Stimulated activated CD4-positive, alpha-beta T cell treated with anti-CD3 and anti-CD28 coated beads, Interleukin-1b, Interleukin-23, amount 100 ng/mL, for 1 hour (primary cell): ENCODE results near the gene SERTM1.

Source experiments
- DNase-seq, 2 donors: peaks; one replicate each; pipeline ENCODE4 v3.0.0-alpha.2; 2020; ENCODE audit warnings: low read depth in 2 of 2

The SERTM1 gene

DNA sequence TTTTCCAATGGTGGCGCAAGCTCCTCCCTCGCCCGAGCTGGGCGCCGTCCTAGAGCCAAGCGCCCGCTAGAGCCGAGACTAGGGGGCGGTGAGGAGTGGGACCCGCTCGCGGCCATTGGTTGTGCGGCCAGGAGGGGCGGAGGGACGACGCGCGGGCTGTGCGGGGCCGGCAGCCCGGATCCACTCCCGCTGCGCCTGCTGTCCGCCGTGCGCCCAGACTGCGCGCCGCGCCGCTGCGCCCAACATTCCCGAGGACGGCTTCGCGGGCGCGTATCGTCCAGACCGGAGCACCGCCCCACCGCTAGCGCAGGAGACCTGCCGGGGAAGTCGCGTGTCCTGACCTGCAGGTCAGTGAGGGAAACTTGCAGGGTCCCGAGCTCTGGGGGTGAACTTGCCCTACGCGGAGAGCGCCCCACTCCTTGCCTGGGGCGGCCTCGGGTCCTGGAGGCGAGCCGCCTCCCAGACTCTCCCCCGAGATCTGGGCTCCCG lies at the start of gene SERTM1:
Gene SERTM1 (plus strand): TSS at position 183 of the 489 bp plus-strand sequence. CDS start 21,059 bp downstream, outside the sequence.
- DNase-seq: no peak

DNA sequence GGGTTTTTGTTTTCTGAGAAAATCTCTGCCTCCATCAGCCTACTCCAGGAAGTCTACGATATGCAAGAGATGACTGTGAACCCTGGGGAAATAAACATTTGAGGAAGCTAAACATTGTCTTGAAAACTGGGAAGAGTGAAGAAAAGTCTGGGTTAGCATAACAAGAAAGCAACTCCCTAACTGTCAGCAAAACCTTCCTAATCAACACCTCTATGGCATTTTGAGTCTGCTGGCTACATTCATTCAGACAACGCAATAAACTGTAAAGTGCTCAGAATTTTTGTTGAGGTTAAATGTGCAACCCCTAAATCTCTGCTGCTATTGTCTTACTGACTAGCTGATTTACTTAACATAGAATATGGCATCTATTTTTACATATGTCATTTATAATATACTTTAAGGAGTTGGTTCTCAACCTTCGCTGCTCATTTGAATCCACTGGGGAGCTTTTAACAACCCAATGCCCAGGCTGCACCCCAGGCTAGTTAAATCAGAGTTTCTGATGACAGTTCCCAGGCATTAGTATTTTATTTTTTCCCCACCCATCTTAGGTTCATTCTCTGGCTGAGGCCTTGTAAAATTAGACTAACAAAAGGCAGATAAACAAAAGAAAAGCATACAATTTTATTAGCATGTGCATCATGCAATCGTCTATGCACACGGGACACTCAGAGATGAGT lies 45.3 kb upstream of the SERTM1 start:
- no peak for DNase-seq

GRCh38 chr13:36629057-36629385 lies 44.8 kb upstream of the SERTM1 start:
- no peak for DNase-seq

GRCh38 chr13:36630181-36630803 lies 43.5 kb upstream of the SERTM1 start:
- DNase-seq: no peak

DNA sequence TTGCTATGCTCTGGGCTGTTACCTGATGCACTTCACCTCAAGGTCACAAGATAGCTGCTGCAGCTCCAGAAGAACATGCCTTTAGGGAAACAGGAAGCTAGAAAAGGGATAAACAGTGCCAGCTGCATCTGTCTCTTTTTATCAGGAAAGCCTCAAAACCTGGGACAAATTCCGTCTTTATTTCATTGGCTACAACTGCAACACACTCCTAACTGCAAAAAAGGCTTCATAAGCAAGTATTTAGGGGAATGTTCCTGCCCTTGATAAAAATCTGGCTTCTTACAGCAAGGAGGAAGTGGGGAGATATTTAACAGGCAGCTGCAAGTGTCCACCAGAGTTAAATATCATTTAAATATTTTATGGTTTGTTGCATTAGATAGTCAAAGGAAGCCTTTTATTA lies 34.2 kb upstream of the SERTM1 start:
- DNase-seq: no peak

DNA sequence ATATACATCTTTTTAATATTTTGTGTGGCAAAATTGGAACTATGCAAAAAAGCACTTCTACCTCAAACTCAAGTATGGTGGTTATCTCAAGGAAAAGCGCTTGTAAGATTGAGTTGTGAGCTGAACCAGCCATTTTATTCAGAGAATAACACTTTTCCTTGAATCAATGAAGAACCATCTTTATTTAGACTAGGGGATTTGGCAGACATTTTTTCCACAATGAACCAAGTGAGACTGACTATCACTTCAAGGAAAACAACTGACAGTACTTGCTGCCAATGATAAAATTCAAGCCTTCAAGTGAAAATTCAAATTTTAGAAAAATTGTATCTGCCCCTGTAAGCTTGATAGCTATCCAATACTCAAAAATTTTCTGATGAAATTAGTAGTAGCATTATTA lies 23.2 kb upstream of the SERTM1 start:
- no peak for DNase-seq

DNA sequence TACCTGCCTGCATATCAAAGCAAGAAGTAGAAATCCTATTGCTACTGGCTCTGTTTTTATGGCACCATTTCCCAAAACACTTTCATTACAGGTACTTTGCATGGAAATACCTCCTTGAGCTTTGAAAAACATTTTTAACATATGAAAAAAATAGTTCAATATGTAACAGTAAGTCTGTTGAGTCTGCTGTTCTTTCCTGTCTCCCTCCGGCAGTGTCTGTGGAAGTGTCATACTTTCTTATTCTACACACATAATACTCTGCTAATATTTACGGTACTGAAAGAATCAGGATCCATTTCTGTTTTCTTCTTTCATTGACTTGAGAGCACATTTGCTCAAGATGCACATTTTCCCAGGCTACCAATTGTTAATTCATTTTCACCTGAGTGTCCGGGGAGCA lies 8.2 kb upstream of the SERTM1 start:
- DNase-seq: no peak

- no peak for DNase-seq
Observed at GRCh38 chr13:36666477-36667229, 7.2 kb upstream of the SERTM1 start.

DNA sequence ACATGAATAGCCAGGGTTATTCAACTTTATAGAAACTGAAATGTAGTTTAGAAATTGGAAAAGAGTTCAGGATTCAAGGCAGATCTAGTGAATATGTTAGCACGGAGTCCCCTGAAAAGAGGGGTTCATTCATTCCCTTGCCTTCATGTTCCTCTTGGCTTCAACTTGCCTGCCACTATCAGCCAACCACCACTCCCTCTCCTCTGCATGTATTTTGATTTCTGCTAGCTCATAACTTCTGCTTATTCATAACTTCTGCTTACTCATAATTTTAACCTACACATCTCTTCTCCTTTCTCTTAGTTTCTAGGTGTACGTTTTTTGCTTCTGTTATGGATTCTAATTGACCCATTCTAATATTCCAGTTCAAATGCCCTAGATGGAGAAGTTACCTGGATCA lies 5.5 kb upstream of the SERTM1 start:
- DNase-seq: no peak

DNA sequence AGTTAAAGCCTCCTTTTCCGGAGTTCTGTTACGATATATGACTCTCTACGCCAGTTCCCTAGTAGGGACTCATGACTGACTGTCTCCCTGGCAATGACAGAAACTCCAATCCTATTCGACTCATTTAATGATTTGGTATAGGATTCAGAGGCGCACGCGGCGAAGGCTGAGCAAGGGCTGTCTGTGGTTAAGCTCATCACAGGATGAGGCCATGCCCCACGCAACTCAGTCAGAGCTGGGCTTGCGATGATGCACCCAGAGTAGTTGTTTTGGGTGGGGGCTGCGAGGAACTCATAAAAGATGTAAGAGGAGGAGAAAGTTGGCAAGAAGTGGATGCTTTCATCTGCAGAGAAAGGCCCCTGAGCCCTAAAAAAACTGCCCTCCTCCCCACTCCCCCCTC lies 468 bp upstream of the SERTM1 start:
- no peak for DNase-seq

DNA sequence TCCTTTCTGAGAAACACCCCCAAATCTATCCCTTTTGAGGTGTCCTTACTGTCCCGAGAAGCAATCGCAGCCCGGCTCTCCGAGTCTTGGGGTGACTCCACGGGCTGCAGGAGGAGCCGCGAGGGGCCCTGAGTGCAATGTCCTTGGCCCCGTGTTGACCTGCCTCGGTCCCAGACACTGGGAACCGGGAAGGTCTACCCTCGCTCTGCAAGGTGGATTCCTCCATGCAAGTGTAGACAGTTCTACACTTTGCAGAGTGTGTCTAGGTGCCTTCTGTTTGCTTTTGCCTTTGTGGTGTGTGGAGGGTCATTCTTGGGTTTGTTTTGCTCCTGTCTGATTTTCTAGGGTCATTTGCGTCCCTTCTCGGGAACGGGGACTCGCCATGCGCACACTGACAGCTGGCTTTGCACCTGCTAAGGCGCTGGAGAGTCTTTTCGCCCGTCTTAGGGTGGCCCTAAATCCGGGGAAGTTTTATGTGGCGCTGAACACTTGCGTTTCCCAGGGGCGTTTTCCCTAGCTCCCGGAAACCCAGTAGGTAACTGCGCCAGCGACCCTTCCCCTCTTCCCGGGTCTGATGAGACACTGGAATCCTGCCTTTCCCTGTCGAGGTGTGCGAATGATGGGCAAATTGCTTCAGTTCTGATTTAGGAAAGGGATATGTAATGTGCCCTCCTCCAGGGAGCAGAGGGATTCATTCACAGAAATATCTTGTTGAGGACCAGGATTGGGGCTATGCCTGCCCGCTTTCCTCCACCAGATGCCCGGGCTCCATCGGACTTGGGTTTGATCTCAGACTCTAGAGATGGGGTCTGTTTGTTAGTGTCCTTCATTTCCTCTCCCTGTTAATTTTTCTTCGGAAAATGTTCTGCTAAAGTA lies 755 bp downstream of the SERTM1 start:
- DNase-seq: no peak

DNA sequence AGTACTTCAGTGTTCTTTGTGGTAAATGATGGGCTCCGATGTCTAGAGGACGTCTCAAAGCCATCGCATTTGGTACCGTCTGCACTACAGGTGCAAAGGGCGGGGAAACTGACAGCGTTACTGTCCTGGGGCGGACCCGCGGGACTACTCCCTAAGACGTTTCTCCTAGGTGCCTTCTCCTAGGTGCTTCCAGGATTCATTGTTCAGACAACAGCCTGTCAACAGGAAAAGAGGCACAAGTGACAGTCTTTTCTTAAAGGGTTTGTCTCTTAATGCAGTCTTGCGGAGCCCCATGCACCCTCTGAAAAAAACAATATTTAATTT lies 1.4 kb downstream of the SERTM1 start:
- no peak for DNase-seq

DNA sequence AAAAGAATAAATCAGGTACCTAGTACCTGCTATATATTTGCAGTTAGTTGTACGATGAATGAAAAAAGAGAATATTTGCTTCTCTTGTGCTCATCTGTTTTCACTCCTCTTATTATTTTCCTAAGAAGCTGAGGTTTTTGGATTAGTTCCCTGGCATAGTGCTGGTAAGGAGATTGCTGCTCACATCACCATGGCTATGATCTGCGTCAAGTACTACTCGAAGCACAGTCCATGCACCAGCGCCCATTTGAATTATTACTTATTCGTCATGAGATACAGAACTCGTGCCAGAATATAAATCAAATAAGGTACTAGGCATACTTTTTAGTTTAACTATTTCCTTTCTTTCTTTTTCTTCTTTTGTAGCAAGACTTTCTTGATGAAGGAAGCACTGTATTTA lies 7.1 kb downstream of the SERTM1 start:
- no peak for DNase-seq

DNA sequence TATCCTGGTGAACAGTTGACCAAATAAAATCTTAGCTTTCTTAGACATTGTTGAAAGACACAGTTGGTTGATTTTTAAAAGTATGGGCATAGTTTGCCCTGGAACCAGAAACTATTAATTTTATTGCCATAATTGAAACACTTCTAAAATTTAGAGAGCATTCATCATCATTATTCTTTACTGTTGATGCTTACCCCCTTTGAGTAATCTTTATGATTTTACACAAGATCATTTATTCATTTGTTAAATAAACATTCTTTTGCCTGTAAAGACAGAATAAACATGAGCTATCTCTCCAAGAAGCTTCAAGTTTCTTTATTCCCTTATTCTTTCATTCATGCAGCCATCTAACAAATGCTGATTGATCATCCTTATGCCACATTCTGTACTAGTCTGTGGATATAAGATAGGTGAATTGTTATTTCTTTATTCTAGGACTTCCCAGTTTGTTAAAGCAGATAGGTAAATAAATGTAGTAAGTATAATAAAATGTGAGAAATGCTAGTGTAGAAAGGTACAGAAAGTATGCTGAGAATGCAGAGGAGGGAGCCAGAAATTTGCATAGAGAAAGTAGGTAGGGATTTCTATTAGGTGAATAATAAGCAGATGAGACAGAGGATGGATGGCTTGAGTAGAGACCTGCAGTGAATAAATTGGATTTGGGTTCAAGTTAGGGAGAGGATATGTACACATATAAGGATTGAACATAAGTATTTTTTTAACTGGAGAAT lies 8.2 kb downstream of the SERTM1 start:
- no peak for DNase-seq

DNA sequence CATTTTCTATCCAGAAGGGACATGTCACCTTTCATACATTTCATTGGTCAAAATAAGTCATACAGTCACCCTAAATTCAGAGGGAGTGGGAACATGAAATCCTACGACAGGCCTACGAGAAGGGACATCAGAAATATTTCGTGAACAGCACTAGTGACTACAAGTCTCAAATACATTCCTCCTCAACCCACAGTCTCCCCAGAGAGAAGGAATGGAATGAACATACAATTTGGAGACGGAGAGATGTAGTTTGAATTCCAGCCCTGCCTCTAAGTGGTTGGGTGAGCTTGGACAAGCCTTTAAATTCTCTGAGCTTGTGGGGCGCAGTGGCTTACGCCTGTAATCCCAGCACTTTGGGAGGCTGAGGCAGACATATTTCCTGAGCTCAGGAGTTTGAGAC lies 9.9 kb downstream of the SERTM1 start:
- no peak for DNase-seq

- DNase-seq: no peak
Observed at GRCh38 chr13:36685927-36686326, 12.1 kb downstream of the SERTM1 start.

- DNase-seq: no peak
Observed at GRCh38 chr13:36696410-36697010, 22.7 kb downstream of the SERTM1 start.

- DNase-seq: no peak
Observed at GRCh38 chr13:36700170-36700569, 26.4 kb downstream of the SERTM1 start.

- DNase-seq: no peak
Observed at GRCh38 chr13:36706755-36707154, 32.9 kb downstream of the SERTM1 start.

DNA sequence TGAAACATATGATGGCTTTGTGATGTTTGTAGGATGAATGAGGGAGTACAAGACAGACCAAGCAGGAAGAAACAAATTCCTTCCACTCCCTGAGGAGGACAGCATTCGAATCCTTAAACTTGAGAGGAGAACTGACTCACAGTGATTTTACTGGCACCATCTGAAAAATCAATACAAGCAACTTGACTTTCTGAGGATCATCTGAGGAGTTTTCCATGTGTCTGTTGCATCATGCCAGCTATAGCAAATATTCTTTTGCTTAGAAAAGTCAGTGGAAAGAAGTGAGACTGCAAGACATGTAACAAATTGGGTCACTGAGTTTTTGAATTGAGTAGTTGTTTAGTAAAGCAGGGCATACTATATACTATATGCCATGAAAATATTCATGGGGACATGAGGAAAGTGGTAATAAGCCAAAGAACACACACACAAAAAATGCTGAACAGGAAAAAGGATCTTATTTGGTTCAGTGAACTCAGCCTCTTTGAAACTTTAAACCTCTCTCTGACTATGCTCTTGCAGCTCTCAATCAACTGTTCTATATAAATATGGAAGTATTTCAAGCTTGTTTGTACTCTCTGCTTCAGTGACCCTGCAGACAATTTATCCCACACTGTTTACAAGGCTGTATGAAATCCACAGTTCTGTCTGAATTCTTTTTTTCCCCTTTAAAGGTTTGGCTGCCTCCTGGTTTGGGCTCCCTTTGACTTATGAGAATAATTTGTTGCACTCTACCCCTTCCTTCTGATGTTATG lies 35.5 kb downstream of the SERTM1 start:
- DNase-seq: no peak
